NOMO-1 (cell line): Measurements from ENCODE around the gene RBM45.
"Not testable (repeated sequence)": the region's sequence is repeated elsewhere in the genome, so short reads cannot be mapped to it uniquely, and the experiment has no call there.

Experiments used
- DNase-seq, 2 experiments: peaks; one replicate each; lab custom pipeline; 2025; ENCODE audit not compliant: unreplicated experiment in 2 of 2; lab: John Stamatoyannopoulos, UW

Gene RBM45

DNA sequence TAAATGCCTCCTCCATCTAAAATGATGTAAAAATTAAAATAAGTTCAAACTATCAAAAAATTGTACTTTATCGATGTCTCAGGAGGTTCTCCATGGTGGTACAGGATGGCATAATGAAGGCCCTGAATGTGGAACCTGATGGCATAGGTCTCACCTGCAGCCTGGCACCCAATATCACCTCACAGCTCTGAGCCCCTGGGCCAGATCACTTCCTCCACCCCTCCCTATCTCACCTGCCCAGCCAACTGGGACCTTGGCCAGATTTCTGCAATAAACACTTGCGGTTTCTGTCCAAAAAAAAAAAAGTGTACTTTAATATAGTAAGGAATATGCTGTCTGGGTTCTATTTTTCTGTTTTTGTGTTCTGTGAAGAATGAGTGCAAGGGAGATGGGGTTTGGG is 6.7 kb upstream of the RBM45 start:
- DNase-seq, result no peak

DNA sequence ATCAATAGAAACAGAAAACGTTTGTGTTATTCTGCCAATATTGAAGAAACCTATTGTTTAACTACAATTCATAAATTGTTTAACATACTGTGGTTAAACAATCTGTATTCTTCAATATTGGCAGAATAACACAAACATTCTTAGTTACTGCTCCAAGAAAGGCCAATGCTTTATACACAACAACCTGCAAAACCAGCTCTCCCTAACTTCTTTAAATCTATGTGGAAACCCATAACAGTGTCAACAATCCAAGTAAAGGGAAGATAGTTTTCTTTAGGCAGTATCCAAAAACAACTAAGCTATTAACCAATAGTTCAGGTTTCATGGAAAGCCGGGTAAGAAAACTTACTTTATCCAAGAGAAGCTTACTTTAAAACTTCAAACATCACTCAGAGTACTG is 6.2 kb upstream of the RBM45 start:
- no peak for DNase-seq

DNA sequence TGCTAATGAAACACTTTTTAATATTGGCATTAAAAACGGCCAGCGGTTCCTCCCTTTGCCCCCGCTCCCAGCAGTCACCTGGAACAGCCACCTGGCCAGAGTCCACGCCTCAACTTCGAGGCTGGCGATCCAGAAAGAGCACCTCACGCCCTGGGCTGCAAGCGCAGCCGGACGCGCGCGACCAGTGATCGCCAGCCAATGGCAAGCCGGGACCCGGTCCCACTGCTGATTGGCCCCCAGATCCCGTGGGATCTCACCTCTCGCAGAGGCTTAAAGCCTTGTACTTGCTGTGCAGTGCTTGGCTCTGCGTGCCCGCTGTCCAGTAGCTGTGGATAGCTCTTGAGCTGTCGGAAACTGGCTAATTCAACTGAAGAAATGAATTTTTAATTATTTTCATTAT is 4.1 kb upstream of the RBM45 start:
- DNase-seq, result no peak

DNA sequence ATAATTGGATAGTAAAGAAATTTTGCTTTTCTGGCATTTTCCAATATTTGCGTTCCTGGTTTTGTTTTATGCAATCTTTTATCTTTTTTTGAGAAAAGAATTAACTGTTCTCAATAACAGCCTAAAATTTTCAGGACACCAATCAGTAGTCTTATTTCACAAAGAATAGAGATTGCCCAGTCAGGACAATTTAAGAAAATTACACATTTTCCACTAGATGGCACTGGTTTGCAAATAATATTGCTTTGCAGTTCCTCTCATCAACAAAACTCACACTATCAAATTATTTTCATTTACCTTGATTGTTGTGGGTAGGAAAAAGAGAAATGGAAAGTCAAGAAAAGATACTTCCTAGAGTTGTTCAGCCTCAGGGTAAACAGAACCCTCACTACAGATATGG is 2.4 kb upstream of the RBM45 start:
- DNase-seq, result peak; percentile 33 to 58

DNA sequence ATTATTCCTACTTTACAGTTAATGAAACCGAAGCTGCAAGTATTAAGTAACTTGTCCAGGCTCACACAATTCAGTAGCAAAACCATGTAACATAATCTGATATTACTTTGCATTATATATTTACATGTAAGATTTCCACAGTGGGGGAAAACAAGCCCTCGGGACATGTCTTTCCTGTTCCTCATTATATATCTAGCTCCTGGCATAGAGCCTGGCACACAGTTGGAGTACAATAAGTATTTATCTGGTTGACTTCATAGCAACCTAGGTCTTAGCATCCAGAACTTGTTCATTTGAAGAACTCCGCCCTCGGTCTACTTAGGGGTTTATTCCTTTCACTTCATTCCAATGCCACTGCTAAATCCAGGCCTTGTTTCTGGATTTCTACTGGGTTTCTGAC is 1.6 kb upstream of the RBM45 start:
- no peak for DNase-seq

DNA sequence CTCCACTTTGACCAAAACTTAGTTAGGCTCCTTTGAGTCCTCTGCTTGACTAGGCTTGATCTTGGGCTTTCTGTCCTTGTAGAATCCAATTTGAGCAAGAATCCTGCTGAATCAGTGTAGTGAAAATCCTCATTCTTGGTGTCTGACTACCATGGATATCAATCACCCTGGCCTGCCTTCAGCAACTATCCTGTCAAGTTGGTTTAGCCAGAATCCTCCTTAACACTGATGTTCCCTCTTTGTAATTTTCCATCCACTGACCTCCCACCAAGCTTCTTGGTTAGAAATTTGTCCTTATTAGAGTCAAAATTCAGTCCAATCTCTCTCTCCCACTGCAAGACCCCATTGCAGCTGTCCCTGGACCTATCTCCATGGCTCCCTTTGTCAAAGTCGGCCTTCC is 494 bp upstream of the RBM45 start:
- DNase-seq, result no peak

DNA sequence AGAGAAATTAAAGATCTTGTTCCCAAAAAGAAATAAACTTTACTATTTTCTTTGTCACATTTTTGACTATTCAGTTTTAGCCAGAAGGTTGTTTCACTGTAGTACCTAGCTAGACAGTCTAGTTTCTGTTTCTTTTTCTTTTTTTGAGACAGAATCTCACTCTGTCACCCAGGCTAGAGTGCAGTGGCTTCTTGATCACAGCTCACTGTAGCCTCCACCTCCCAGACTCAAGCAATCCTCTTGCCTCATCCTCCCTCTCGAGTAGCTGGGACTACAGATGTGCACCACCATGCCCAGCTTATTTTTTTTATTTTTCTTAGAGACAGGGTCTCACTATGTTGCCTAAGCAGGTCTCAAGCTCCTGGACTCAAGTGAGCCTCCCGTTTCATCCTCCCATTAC is 2.2 kb downstream of the RBM45 start:
- DNase-seq, result no peak

DNA sequence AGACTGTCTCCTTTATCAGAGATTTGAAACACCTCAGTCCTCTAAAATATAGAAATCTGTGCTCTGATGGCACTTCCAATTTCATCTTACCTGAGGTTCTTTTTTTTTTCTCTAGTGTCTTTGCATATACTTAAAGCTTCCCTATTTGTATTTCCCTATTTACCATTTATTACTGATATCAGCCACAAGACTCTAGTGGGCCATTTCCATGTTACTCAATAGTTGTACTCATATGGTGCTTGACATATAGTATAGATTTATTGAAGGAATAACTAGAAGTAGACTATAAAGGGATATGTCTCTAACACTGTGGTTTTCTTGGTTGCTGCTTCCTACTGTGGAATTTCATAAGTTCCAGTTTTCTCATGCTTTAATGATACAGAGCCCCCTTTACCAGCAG is 3.0 kb downstream of the RBM45 start:
- peak in 1 of 2 experiments; percentile 0 for DNase-seq

DNA sequence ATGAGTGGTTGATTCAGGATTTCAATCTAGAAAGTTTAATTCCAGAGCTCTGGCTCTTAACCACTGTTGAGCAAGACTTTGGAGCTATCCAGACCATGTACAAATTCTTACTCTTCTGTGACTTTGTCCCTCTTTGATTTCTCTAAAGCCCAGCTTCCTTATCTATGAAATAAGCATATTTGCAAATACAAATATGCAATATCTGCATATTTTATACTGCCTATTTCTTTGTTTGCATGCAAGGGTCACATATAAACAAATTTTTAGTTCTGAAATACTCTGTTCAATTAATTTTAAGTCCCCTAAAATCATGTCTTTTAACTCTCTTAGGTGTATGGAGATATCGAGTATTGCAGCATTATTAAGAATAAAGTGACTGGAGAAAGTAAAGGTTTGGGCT is 5.5 kb downstream of the RBM45 start:
- DNase-seq, result no peak

DNA sequence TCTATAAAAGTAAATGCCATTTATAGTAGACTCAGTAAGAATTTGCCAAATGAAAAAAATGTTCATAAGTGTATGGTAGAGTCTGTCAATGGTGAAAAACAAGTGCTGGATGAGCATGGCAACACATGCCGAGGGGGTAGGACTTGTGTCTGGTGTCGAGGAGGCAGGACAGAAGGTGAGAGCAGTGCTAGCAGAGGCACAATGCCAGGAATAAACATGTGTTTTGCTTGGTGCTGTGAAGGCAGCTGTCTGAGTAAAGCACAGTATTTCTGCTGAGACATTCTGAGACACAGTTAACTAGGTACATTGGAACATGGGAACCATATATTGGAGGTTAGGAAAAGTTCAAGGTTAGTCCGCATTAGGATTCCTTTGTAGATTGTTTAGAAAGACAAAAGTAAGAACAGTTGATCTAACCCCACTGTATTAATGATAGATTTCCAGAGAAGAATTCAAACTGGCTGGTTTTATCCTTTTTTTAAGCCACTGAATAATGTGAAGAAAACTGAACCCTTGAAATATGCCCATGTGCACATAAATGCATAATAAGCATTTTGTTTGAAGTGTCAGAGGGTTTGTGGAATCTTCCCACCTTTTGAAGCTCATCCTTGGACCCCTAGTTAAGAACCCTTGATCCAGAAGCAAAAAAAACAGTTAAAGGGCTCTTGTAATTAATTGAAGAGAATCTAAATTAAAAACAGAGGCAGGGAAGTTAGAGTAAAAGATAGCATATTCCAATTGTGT is 7.1 kb downstream of the RBM45 start:
- no peak for DNase-seq

DNA sequence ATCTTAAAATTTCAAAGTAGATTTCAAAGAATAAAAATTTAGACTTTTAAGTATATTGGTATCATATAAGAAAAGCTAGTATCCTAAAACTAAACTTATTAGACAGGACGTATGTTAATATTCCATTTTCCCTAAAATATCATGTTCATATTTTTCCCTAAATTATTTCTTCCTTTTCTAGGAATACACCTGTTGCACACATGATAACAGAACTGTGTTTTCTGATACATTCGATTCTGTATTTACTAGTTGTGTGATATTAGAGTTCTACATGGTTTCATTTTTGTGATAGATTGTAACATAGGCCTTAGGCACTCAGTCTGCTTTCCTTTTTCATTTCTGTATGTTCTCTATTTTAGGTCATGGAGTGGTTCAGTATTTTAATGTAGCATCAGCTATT is 10.9 kb downstream of the RBM45 start:
- no peak for DNase-seq

DNA sequence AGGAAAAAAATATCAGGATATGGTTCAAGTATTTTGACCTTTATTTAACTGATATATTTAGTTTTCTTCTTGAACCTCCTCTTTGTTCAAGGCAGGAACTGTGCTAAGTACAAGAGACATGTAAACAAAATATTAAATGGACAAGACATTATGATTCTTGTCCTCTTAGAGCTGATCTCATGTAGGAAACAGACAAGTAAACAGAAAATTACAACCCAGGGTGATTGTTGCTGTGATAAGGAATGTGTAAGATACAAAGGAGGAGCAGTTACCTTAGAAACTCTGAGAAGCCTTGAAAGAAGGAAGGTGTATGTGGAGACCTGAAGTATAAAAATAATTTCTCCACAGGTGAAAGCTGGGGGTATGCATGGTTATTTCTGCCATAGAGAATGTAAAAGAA is 12.9 kb downstream of the RBM45 start:
- DNase-seq, result no peak

DNA sequence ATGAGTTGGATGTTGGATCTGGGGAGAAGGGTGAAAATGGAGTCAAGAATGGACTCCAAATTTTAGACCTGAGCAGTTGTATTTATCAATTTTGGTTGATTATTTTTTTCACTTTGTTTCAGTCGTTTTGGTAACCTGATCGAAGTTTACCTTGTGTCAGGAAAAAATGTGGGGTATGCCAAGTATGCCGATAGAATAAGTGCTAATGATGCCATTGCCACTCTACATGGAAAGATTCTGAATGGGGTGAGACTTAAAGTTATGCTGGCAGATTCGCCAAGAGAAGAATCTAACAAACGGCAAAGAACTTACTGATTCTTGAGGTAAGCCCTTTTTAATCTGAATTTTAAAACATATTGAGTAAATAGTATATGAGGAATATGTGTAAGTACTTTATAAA is 13.6 kb downstream of the RBM45 start:
- no peak for DNase-seq

DNA sequence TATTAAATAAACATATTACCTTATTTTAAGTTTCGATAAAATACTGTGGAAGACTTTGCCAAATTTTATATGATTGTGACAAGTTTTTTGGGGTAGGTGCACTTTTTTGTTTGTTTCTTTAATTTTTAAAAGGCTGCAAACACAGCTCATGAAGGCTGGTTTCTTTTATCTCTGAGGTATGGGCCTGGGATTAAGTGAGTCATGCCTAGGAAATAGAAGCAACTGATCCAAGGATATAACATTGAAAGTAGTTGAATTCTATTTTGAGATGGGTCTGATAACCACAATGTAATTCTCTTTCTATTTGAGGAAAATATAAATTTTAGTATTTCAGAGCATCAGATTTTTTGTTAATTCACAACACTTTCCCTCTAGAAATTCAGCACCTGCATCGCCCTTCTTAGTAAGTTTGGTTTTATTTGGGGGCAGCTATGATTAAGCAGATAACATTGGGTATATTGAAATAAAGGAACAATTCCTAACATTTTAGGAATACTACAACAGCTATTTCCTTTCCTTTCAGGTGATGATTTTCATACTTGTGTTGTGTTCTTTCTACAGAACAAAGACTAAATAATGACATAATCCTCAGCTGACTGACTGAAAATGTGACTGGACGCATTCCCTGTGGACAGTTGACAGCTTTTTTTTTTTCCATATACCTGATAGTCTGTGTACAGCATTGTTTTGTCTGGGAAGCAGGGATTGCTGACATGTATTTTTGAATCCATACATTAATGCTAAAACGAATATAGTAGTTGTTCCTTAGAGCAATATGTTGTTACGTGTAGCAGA is 16.8 kb downstream of the RBM45 start:
- no peak for DNase-seq

DNA sequence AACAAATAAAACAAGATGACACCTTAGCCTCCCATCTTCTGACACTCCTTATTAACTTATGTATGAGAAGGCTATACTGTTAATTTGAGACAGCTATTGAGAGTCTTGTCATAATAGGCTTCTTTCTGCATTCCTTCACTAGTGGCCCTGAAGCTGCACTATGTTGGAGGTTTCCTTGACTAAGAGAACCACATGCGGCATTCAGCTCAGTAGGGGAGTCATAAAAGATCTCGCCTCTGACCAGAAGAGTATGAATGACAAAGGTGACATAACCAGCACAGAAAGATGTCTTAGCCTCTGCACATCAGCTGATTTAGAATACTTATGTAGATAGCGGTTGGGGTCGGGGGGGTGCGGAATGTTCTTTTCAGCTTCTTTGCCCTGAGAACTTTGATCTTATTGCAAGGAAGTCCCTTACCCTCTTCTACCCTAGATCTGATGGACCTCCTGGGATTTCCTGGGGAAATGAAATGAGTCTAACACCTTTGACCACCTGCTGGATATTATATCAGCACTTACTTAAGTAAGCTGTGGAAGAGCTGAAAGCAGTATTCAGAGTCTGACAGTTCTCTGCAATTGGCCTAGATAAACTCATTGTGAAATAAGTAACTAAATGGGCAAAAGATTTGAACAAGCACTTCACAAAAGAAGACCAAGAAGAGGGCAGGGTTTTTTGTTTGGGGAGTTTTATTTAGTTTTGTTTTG is 24.2 kb downstream of the RBM45 start:
- DNase-seq, result no peak

DNA sequence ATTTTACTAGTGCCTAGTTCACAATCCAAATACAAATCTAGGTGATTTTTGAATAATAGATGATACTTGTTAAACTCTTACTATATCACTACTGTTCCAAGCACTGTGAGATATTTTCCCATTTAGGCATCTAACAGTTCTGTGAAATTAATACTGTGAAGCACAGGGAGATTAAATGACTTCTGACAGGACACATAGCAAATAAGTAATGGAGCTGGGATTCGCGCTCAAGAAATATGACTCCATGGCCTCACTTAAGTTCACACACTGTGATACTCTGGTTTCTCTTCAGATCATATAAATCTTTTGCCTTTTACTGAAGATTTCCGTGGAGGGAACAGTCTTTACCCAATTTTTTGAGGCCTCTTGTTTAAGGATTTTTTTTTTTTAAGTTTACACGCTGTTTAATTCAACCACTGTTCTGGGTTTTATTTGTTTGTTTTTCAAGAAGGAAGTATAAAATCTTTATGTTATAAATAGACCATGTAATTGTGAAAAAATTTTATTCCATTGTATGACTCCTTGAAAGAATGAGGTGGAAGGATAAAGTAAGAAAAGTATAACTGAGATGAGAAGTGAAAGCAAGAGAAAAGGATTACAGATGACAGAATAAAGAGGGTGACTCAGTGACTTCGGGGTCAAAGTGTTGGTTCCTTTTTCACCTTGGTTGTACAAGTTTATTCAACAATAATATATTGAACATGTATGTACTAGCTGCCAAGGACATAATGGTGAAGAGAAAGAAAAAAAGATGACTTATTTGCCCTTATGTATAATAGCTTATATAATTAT is 30.2 kb downstream of the RBM45 start:
- peak in 1 of 2 experiments; percentile 59 for DNase-seq

DNA sequence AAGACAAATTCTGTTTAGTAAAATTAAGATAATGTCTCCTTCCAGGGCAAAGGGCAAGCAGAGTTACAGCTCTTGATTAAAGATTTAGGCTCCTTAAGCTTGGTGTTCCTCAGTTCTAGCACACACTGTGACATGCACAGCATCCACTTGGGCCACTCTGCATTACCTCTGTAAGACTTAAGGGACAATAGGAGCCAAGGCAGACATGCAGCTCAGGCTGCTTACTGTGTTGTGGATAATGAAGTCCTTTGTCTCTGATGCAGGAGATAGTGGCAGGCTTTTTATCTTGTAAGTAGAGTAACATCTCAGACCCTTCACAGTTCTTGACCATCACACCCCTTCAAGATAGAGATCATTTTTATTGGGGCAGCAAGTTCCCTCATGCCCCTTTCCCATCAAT is 31.2 kb downstream of the RBM45 start:
- DNase-seq, result no peak

DNA sequence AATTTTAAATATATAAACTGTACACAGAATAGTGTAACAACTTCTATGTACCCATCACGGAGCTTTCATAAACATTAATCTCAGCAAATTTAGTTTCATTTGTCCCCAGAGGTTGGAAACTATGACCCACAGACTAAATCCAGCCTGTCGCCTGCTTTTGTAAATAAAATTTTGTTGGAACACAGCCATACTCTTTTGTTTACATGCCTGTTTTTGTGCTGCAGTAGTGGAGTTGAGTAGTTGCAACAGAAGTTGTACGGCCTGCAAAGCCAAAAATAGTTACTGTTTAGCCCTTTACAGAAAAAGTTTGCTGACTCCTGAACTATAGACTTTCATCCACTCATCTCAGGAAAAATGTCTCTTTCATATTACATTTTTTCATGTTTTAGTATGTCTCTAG is 39.8 kb downstream of the RBM45 start:
- DNase-seq, result no peak

DNA sequence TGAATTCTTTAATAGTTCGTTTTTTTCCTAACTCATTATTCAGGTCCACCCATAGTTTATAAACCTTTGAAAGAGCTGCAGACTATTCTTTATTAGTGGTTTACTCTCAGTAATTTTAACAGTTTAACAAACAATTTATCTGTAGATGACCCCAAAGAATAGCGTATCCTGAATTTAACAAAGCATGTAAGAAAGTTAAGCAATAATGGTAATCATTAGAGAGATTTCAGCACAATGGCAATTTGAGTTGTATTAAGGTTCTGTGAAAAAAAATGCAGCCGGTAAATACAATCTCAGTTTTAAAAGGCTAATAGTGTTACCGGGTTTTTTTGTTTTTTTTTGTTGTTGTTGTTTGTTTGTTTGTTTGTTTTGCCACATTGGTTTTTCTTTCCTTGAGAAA is 40.3 kb downstream of the RBM45 start:
- no peak for DNase-seq

DNA sequence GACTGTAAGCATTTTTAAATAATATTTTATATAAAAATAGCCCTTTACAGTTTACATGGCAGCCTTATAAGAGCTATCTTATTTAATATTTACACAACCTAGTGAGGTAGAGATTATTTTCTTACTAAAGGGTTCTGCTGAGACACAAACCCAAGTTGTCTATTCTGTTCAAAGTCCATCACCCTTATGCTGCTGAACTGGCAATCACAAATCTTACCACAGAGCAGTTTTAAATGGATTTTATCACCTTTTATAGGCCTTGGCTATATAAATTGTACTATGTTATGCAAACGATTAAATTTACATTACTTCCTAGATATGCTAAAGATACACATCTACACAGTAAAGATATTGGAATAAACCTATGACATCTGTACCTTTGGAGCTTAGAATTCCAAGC is 40.7 kb downstream of the RBM45 start:
- no peak for DNase-seq

DNA sequence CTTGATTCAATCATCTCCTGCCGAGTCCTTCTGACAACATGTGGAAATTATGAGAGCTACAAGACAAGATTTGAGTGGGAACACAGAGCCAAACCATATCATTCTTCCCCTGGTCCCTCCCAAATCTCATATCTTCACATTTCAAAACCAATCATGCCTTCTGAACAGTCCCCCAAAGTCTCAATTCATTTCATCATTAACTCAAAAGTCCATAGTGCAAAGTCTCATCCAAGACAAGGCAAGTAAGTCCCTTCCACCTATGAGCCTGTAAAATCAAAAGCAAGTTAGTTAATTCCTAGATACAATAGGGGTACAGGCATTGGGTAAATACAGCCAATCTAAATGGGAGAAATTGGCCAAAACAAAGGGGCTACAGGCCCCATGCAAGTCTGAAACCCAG is 41.6 kb downstream of the RBM45 start:
- not testable (repeated sequence) for DNase-seq
